ENCODE measurements around the gene SPSB2.
"Not testable (repeated sequence)": the region's sequence is repeated elsewhere in the genome, so short reads cannot be mapped to it uniquely, and the experiment has no call there.

The SPSB2 gene

GRCh38 chr12:6912164-6912935 lies 39.2 kb upstream of the SPSB2 start:
- Histone ChIP-seq H3K9me2 (ENCODE audit: low read depth, low read length) (no peaks in the 10 kb centered on the region), H3K36me3 (ENCODE audit: insufficient read depth, low read length) (no peaks in the 10 kb centered on the region), H3K4me2 (ENCODE audit: low read length) (no peak overlapping the region), H3K27me3 (ENCODE audit: insufficient read depth, low read length) (peaks cover 10% of the 10 kb centered on the region; the same call in 1 of the 2 replicates), H3K4me1 (ENCODE audit: insufficient read depth, low read length, severe bottlenecking) (peaks cover 14% of the 10 kb centered on the region), H3K27ac (ENCODE audit: low read depth, low read length, poor library complexity, severe bottlenecking) (no peak overlapping the region), H3K9me3 (ENCODE audit: low read length) (no peaks in the 10 kb centered on the region), H3F3A (ENCODE audit: insufficient read depth, low read length) (no peaks in the 10 kb centered on the region), H3K9ac (ENCODE audit: low read length) (no peak overlapping the region), H2AFZ (ENCODE audit: low read length) (no peak overlapping the region), H3K79me2 (ENCODE audit: insufficient read depth, low read length) (no peaks in the 10 kb centered on the region), H3K4me3 (ENCODE audit: low read depth, low read length, poor library complexity, severe bottlenecking) (no peak overlapping the region), H4K20me1 (ENCODE audit: insufficient read depth, low read length) (no peaks in the 10 kb centered on the region)
- TF ChIP-seq CTCF (IDR thresholded peaks at IDR 0.05; ENCODE audit: low read length) (no peak), EZH2 (IDR thresholded peaks at IDR 0.05; ENCODE audit: borderline replicate concordance, low read length) (no peak)

- Histone ChIP-seq H3F3A (ENCODE audit: insufficient read depth, low read length) (no peaks in the 10 kb centered on the region), H3K27ac (ENCODE audit: low read depth, low read length, poor library complexity, severe bottlenecking) (no peak overlapping the region), H3K9me2 (ENCODE audit: low read depth, low read length) (no peaks in the 10 kb centered on the region), H3K4me2 (ENCODE audit: low read length) (no peak overlapping the region), H3K9me3 (ENCODE audit: low read length) (no peaks in the 10 kb centered on the region), H3K9ac (ENCODE audit: low read length) (no peak overlapping the region), H3K79me2 (ENCODE audit: insufficient read depth, low read length) (no peaks in the 10 kb centered on the region), H3K27me3 (ENCODE audit: insufficient read depth, low read length) (0 out of 2 replicates have a peak, but pooled peaks cover 5% of the 10 kb centered on the region), H2AFZ (ENCODE audit: low read length) (no peak overlapping the region), H3K4me3 (ENCODE audit: low read depth, low read length, poor library complexity, severe bottlenecking) (no peak overlapping the region), H3K4me1 (ENCODE audit: insufficient read depth, low read length, severe bottlenecking) (peaks cover 13% of the 10 kb centered on the region), H3K36me3 (ENCODE audit: insufficient read depth, low read length) (no peaks in the 10 kb centered on the region), H4K20me1 (ENCODE audit: insufficient read depth, low read length) (no peaks in the 10 kb centered on the region)
- no peak for TF ChIP-seq CTCF (IDR thresholded peaks at IDR 0.05; ENCODE audit: low read length)
- TF ChIP-seq EZH2 (IDR thresholded peaks at IDR 0.05; ENCODE audit: borderline replicate concordance, low read length), result no peak
Observed at GRCh38 chr12:6909421-6910145, 36.5 kb upstream of the SPSB2 start.

- H3K4me1 ChIP-seq (ENCODE audit: insufficient read depth, low read length, severe bottlenecking), result peaks cover 17% of the 10 kb centered on the region
- not testable (repeated sequence) for H2AFZ ChIP-seq (ENCODE audit: low read length); H3K4me2 ChIP-seq (ENCODE audit: low read length); H3F3A ChIP-seq (ENCODE audit: insufficient read depth, low read length); H3K9ac ChIP-seq (ENCODE audit: low read length); H3K27ac ChIP-seq (ENCODE audit: low read depth, low read length, poor library complexity, severe bottlenecking); H3K9me3 ChIP-seq (ENCODE audit: low read length); H3K9me2 ChIP-seq (ENCODE audit: low read depth, low read length); H3K27me3 ChIP-seq (ENCODE audit: insufficient read depth, low read length); H3K4me3 ChIP-seq (ENCODE audit: low read depth, low read length, poor library complexity, severe bottlenecking); H3K36me3 ChIP-seq (ENCODE audit: insufficient read depth, low read length); H3K79me2 ChIP-seq (ENCODE audit: insufficient read depth, low read length); H4K20me1 ChIP-seq (ENCODE audit: insufficient read depth, low read length)
Observed at GRCh38 chr12:6908141-6908540, 35.0 kb upstream of the SPSB2 start.
